ENCODE measurements around the gene SMIM1.

The SMIM1 gene

DNA sequence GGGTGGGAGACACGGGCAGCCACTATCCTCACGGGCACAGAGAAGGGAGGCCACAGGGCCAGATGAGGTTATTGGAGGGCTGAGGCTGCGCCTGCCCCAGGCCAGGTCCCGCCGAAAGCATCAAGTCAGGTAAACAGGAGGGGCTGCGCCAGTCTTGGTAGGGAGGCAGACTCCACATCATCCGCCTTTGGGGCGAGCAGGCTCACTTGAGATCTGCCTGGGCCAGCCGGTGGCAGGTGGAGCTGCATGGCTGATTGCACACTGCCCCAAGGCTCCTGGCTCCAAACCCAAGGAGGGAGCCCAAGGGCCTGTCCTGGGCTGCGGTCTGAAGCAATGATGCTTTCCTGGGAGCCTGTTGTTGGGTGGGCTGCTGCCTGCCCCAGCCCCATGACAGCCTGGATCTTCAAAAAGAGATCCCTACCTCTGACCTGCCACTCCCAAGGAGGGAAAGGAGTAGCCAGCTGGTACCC is 4.6 kb downstream of the SMIM1 start:
- DNase-seq (ENCODE audit: low spot score), result no peak

DNA sequence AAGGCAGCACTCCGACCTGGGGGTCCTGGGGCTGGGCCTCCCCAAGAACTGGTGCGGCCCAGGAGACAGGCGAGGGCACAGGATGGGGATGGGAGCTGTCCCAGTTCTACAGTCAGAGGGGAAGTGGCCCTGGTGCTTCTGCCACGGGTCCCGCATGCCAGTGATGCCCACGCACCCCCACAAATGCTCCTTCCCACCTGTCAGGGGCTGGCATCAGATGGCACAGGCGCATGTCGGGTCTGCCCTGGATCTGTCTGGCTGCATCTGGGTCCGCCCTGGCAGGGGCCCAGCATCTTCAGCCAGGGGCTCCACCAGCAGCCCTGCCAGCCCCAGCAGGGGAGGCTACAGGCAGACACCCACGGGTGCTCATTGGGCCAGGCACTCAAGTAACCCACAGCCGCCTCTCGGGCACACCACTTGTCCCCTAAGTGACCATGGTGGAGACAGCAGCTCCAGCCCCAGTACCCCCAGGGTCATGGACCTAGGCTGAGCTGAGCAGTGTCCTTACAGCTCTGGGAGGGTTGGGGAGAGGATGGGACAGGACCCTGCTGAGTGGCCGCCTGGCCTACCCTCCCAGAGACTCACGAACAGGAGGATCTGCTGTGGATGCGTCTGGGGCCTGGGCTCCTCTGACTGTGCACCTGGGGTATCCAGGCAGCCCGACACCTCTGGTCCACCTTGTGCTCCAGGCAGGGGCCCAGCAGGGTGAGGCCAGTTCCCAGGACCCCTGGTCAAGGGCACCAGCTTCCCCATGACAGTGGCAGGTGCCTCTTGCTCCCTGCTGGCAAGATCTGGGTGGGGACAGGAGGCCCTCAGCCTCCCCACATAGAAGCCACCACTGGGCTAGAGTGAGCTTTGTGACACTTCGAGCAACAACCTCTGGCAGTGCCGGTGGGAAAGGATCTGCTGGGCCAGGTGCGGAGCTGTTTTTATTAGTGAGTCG is 5.4 kb downstream of the SMIM1 start:
- DNase-seq (ENCODE audit: low spot score), result no peak

DNA sequence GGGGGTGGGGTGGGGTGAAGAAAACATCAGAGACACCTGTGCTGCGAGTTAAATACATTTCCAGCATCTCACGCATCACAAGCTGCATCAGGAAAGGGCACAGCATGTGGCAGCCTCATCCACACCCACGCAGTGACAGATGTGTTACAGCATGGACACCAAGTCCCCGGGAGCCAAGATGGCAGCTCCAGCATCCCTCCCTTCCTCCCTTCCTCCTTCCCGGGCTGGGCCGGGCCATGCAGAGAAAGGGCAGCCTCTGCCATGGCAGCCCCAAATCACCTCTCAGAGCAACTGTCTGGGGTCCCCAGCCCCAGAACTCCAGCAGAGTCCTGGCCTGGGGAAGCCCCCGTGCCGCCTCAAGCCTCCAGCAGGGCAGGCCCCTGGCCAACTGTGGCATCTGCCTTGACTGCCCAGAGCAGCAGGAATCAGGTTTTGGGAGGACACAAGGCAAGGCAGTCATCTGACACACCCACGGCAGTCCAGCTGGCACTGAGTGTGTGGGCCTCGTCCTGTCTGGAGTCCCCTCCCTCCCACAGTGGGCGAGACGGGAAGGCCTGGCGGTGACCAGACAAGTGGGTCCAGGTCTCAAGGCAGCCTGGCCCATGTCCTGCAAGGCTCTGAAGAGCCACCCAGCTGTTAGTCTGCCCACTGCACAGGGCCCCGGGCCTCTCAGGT is 6.2 kb downstream of the SMIM1 start:
- DNase-seq (ENCODE audit: low spot score), result no peak

DNA sequence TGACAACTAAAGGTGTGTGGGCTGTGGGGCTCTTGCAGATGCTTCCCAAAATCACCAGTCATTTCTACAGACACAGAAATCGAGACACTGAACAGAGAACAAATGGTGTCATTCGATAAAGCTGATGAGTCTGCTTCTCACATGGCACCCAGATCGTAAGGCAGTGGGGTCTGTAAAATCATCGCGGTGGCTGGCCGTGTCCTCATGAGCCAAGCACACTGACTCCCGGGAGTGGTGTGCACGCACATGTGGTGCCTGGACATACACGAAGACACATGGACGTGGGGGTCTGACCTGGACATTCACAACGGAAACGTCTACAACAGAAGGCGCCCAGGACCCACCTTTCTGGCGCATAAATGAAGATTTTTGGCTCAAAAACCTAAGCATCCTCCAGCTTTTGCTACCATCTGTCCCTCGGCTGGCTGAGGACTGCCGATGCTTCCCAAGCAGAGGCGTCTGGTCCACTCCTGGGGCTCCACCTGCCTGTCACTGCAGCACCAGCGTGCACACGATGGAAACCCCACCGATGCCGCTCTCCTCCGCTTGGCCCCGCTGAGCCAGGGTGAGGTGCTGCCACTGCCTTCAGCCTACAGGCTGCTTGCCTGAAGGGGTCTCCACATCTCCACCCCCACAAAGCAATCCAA is 6.8 kb downstream of the SMIM1 start:
- DNase-seq (ENCODE audit: low spot score), result no peak

DNA sequence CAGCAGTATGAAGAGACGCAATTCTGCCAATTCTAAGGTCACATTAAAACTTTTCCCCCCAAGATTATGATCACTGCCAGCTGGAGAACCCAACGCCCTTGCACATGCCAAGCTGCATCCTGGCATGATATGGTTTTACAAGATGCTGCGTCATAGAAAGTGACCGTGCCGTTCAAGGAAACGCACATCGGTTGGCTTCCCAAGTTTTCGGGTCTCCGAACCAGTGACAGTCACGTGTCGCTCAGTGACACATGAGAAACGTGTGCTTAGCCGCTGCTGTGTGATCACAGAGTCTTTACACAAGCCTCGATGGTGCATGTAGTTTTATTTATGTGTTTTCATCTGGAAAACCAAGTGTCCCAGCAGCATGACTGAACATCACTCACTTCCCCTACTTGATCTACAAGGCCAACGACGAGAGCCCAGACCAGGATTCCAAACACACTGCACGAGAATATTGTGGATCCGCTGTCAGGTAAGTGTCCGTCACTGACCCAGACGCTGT is 7.4 kb downstream of the SMIM1 start:
- no peak for DNase-seq (ENCODE audit: low spot score)

- no peak for DNase-seq (ENCODE audit: low spot score)
Observed at GRCh38 chr1:3780901-3781300, 8.4 kb downstream of the SMIM1 start.

DNA sequence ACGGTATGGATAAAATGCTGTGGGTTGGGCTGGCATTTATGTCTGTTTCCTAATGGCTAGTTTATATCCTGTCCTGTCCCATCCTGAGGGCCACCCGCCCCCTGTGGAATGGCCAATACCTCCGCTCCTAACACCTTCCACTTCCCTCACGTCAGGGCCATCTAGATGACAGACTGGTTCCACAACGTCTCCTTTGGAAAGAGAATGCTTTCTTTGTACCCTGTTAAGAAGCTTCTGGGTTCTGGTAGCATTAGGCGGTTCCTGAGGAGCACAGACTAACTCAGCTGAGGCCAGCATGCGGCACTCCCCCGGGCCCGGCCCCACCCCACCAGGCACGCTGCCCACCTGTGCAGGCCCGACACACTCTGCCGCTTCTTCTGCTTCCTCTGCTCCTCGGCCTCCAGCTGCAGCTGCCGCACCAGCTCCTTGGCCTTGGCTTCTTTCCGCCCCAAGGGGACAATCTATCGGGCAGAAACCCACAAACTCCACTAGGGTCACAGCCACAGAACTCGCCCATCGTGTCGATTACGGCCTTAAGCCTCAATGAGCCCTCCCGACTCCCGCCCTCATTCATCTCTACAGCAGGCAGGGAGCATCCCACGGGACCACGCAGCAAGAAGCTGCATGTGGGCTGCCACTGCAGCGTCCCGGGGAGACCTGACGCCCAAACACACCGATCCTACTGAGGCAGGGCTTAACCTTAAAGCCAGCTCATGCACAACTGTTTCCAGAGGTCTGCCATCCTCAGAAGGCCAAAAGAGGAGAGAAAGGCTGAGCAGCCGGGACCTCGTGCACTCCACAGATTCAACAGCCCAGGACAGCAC is 11.3 kb downstream of the SMIM1 start:
- no peak for DNase-seq (ENCODE audit: low spot score)

GRCh38 chr1:3785045-3785444 is 12.5 kb downstream of the SMIM1 start:
- DNase-seq (ENCODE audit: low spot score), result no peak

DNA sequence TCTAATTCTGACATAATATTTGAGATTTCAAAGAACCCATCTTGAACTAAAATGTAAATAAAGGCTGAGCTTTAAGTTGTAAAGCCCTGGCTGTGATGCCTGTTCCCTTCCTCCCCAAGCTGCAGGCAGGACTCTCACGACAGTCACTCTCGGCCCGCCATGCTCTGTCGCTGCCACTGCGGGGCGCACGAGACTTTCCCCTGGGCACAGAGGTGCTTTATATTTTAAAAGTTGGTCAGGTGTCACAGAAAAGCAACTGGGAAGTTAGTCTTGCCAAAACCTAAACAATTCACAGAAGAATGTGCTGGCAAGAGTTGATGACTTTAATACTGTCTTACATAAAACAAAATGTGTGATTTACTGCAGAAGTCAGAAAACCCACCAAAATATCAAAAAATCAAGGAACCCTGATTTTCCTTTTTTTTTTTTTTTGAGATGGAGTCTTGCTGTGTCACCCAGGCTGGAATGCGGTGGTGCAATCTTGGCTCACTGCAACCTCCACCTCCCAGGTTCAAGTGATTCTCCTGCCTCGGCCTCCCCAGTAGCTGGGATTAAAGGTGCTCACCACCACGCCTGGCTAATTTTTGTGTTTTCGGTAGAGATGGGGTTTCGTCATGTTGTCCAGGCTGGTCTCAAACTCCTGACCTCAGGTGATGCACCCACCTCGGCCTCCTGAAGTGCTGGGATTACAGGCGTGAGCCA is 13.1 kb downstream of the SMIM1 start:
- DNase-seq (ENCODE audit: low spot score), result no peak

DNA sequence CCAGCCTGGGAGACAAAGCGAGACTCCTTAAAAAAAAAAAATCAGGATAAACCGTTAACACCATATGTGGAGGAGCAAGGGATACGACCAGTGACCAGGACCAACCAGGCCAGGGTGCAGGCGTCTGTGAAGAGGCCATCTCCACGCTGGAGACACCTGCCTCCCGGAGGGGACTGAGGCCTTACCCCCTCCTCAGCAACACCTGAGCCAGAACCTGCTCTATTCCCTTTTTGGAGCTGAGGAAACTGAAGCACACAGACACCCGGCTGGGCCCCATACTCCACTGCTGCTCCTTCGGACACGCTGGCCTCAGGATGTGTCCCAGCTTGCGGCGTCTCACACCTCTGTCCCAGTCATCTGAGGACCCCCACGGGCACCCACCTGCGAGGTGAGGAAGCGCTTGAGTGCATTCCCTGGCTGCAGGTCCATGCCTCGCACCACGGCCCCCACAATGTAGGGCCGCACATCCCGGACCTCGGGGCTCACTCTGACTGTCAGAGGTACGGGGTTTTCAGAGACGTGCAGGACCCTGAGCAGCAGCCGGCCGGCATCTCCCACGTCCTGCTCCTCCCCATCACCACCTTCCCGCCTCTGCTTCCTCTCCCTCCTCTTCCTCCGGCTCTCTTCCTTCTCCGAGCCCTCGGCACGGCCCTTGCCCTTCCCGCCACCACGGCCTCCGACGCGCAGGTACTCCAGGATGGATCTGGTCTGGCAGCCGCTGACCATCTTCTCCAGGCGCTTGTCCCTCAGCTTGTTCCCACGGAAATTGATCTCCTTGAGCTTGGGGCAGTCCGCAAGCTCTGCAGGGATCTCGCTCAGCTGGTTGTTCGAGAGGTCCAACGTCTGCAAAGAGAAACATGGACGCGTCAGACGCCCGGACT is 14.2 kb downstream of the SMIM1 start:
- DNase-seq (ENCODE audit: low spot score), result no peak

DNA sequence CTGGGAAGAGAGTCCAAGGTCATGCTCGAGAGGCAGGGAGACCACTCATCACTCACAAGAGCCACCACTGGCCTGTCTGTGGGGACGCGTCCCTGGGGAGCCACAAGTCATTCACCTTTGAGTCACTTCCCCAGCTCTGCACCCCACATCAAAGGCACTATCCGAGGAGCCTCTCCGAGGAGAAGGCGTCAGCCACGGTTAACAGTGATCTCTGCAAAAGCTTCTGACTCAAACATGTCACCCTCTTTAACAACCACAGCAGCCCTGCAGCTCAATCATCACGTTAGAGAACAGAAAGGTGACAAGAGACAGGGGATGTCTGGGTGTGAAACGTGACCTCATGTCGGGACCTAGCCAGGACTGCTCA is 14.8 kb downstream of the SMIM1 start:
- DNase-seq (ENCODE audit: low spot score), result no peak

GRCh38 chr1:3787745-3788605 is 15.4 kb downstream of the SMIM1 start:
- no peak for DNase-seq (ENCODE audit: low spot score)

- DNase-seq (ENCODE audit: low spot score), result no peak
Observed at GRCh38 chr1:3788756-3789420, 16.3 kb downstream of the SMIM1 start.

DNA sequence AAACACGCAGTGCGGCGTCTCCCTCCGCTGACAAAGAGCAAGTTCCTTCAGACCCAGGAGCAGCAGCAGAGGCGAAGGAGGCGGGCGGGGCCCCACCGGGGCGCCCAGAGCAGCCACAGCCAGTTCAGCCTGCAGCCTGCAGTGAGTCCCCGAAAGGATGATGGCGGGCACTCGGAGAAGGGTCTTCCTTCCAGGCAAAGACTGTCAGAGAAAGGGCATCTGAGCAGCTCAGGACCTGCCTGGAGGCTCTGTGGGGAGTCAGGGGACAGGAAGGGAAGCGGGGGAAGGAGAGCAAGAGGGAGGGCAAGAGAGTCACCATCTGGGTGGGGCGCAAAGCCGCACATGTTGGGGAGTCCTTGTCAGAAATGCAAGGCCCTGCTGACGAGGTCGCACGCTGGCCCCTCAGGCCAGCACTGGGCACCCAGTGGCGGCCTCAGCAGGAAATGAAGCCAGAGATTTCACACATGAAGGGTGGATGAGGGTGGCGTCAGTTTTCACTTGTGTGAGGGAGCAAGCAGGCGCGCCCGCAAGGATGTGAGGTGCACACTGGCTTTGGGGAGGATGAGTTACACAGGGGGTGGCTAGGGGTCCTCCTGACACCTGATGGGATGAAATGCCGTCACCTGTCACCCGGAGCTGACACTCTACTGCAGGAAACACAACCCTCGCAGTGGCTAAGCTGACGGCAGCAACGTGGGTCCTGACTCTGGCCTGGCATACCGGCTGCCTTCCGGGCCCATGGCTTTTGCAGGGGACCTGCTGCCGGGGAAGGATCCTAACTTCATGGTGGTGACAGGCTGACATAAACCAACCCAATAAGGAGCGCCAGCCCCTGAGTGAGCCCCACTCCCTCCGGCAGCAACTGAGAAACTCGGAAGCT is 17.1 kb downstream of the SMIM1 start:
- DNase-seq (ENCODE audit: low spot score), result no peak

DNA sequence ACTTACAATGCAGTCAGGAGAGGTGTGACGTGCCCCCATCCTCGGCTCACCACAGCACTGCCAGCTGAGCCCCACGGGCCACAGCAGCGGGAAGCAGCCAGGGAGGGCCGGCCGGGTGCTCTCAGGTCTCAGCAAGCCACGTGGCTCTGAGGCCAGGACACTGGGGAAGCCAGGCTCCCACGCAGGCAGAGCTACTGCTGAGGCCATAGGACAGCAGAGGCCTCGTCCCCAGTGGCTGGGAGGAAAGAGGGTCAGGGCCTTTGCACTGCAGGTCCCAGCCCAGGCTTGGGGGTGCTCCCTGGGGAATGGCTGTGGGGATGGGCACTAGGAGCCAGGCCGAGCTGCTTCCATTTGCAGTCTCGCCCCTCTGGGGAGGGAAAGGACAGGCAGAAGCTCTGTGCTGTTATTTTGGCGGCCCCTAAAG is 18.0 kb downstream of the SMIM1 start:
- DNase-seq (ENCODE audit: low spot score), result no peak

GRCh38 chr1:3790952-3791351 is 18.4 kb downstream of the SMIM1 start:
- DNase-seq (ENCODE audit: low spot score), result no peak

GRCh38 chr1:3795453-3796214 is 23.1 kb downstream of the SMIM1 start:
- DNase-seq (ENCODE audit: low spot score), result no peak
